DMS53 (cell line): ENCODE measurements around the gene FRRS1L.
"Not testable (repeated sequence)": the region's sequence is repeated elsewhere in the genome, so short reads cannot be mapped to it uniquely, and the experiment has no call there.

Experiments used
- DNase-seq: peaks from one replicate; lab custom pipeline; 2025; lab: John Stamatoyannopoulos, UW

The FRRS1L gene

GRCh38 chr9:109132567-109133021 lies 34.5 kb downstream of the FRRS1L start:
- DNase-seq: no peak

DNA sequence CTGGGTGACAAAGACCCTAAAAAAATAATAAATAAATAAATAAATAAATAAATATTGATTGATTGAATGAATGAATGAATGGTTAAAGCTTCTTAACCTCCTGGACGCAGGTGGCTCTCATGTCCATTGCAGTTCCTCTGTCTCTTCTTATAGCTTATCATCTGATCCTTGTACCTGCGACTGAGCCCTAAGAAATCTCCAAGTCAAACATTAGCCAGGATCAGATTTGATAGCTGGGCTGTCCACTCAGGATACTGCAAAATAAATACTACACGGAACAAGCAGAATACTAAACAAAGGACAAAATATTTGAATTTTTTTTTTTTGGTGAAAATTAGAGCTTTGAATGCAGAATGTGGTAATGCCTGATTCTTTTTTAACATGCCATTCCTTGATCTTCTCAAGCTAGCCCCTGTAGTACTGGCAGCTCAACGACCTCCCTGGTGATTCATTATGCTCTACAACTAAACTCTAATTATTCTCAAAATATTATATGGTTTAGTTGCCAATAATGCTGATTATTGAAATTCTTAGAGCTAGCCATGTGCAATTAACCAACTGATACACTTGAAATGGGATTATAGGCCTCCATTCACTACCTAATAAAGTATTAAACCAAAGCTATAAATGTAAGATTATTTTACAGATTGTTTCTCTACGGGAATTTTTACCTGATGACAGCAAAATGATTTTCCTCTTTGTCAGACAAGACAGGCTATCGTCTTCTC lies 37.4 kb downstream of the FRRS1L start:
- DNase-seq: no peak

DNA sequence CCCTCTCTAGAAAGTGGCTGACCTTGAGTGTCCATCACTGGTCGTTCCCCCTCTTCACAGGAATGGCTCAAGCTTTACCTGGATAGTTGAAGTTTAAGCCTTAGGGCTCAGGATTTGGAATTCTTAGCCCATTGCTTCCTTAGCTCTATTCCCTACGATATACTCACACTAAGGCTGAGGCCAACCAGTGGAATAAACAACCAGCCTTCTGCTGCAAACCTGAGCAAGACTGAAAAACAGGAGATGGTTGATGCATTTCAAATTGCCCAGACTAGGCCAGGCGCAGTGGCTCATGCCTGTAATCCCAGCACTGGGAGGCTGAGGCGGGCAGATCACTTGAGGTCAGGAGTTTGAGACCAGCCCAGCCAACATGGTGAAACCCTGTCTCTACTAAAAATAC lies 40.4 kb downstream of the FRRS1L start:
- not testable (repeated sequence) for DNase-seq

GRCh38 chr9:109124121-109124520 lies 42.9 kb downstream of the FRRS1L start:
- DNase-seq: peak; percentile 56

DNA sequence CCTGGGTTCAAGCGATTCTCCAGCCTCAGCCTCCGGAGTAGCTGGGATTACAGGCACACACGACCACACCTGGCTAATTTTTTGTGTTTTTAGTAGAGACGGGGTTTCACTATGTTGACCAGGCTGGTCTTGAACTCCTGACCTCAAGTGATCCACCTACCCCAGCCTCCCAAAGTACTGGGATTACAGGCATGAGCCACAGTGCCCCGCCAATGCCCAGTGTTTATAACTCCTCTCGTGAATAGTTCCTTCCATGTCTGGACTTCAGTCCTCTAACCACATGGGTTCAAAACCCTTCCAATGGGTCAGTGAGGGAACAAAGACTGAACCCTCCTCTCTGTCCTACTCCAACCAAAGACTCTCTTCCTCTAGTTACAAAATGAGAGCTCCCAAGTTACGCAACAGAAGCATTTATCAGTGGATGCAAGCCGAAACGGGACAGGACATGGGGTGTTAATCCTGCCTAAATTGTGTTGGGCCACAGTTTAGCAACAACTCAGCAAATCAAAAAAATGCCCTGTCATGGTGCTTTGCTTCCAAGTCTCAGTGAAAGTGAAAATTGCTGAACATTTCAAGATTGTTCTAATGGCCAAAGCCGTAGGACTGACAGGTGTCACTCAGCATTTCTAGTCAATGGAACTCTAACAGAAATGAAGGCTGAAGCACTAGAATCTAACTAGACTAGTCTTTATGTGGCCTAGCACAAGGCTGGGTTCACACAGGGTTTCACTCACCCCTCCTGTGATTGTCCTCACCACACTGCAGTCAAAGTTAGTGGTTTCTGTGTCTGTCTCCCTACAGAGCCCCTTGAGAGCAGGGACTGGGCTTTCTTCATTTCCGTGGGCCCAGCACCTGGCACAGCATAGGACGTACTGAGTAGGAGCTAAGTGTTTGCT lies 44.1 kb downstream of the FRRS1L start:
- DNase-seq: peak; percentile 74

GRCh38 chr9:109121232-109121796 lies 45.7 kb downstream of the FRRS1L start:
- no peak for DNase-seq

GRCh38 chr9:109120204-109120789 lies 46.8 kb downstream of the FRRS1L start:
- no peak for DNase-seq

GRCh38 chr9:109119439-109120203 lies 47.4 kb downstream of the FRRS1L start, which contains the start of gene TMEM245:
TSS of gene TMEM245 (minus strand) at chr9:109119947. CDS start at chr9:109119913, 34 bp downstream.
- DNase-seq: peak; percentile 97

- DNase-seq: no peak
Observed at GRCh38 chr9:109118808-109119438, 48.1 kb downstream of the FRRS1L start.

DNA sequence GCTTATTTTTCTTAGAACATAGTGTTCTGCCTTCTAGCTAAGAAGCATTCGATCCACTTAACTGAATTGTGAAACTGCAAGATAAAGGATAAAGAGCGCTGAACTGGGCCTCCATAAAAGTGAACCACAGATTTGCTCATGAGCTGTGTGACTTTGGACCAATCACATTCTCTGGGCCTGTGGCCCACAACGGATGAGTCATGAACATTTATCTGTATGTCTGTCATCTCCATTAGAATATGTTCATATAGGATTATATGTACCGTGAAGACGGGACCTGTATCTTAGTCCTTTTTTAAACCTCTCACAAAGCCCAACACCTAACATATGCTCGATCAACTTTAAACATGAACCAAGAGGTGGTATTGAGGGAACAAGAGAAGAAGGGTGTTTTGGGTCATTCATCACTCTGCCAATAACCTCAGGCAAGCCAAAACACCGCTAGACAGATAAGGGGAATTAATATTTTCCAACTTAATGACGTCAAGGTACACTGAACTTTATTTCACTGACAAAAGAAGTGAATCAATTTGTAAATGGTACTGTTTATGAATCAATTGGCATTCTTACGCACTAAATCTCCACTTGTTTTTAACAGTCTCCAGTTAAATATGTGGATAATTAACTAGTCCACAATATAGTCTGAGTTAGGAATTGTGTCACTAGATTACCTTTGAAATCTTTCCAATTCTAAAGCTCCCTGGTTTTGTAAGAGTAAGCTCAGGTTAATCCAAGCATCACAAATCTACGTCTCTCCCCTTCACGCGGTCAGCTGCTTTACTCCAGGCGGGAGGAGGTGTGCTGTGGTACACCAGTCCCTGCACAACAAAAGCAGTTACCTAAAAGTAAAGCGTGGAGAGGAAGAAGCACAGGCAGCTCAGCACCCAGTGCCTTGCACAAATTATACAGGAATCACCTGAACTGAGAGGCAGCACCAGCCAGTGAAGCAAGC lies 48.9 kb downstream of the FRRS1L start:
- DNase-seq: peak; percentile 29

- DNase-seq: no peak
Observed at GRCh38 chr9:109115931-109116526, 51.0 kb downstream of the FRRS1L start.

GRCh38 chr9:109114670-109115069 lies 52.4 kb downstream of the FRRS1L start:
- no peak for DNase-seq

DNA sequence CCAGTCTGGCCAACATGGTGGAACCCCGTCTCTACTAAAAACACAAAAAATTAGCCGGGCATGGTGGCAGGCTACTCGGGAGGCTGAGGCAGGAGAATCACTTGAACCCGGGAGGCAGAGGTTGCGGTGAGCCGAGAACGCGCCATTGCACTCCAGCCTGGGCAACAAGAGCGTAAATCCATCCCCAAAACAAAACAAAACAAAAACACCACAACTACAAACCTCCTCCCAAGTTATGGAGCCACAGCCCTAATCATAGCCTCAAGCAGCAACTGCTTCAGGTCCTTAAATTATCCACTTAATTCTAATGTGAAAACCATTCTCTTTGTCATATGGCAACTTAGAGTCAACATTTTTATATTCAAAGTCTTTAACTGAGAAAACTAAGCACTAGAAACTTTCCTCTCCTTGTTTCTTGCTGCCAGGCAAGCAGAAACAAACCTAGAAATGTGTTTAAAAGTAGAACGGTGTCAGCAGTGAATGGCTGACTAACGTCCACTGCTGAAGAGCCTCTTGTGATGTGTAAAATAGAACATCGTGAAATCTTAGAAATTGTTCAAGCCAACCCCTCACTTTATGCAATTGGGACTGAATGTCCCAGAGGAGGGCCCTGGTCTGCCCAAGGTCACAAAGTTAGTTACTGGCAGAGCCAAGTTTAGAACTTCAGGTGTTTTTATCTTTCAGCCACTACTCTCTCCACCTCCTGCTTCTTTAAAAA lies 53.0 kb downstream of the FRRS1L start:
- DNase-seq: no peak

DNA sequence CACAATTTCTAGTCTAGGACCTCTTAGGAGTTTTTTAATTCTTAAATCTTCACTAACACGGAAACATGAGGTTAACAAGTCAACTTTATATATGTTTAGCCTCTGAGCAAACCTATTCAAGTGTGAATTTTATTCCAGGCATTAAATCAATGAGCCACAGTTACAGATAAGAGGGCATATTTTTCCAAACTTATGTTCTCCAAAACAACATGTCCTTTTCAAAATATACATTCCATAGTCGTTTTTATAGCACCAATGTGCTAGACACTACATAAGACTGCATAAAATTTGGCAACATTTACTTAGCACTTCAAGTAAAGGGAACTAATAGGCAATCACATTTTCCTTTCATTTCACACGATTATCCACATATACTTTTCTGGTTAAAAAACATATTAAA lies 53.8 kb downstream of the FRRS1L start:
- DNase-seq: no peak

DNA sequence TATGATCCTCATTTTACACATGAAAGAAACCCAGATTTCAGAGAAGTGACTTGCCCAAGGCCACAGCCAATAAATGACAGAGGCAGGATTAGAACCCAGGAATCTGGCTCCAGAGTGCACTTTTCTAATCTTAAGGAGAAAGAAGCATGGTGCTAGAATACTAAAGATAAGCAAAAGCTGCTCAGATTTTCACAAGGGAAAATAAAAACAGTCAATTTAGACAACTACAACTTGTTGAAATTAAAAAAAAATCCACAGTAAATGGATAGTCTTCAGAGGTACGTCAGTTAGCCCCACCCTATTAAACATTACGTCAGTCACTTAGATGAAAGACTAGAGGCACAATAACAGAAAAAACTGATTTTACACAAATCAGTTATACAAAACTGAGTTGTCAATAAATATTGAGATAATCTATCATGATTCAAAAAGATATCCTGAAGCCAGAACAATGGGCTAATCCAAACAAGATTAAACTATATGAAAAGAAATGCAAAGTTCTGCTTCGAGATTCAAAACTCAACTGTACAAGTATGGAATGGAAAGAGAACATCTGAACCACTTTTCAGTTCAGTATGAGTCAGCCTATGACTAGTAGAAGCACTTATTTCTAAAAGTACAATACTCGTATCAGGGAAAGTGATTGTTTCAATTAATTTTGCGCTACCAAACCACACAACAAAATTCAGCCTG lies 56.6 kb downstream of the FRRS1L start:
- DNase-seq: peak; percentile 27

- DNase-seq: no peak
Observed at GRCh38 chr9:109109967-109110328, 57.1 kb downstream of the FRRS1L start.

- peak; percentile 66 for DNase-seq
Observed at GRCh38 chr9:109108318-109108717, 58.7 kb downstream of the FRRS1L start.
